NCI-H2029 treated with DMSO at 0.1 percent for 48 hours (cell line): Measurements from ENCODE around the gene FAM47E.
"Not testable (repeated sequence)": the region's sequence is repeated elsewhere in the genome, so short reads cannot be mapped to it uniquely, and the experiment has no call there.

ENCODE experiments used
- DNase-seq: peaks from one replicate; lab custom pipeline; 2025; lab: John Stamatoyannopoulos, UW

The FAM47E gene

GRCh38 chr4:76226418-76226817 lies 25.1 kb upstream of the FAM47E start:
- no peak for DNase-seq

GRCh38 chr4:76232681-76233080 lies 18.8 kb upstream of the FAM47E start:
- DNase-seq, result no peak

- DNase-seq, result no peak
Measured at GRCh38 chr4:76233083-76233482, 18.4 kb upstream of the FAM47E start.

- no peak for DNase-seq
Measured at GRCh38 chr4:76233529-76233928, 18.0 kb upstream of the FAM47E start.

GRCh38 chr4:76233967-76234678 lies 17.4 kb upstream of the FAM47E start:
- no peak for DNase-seq

- no peak for DNase-seq
Measured at GRCh38 chr4:76234679-76235044, 16.9 kb upstream of the FAM47E start.

GRCh38 chr4:76235407-76235806 lies 16.1 kb upstream of the FAM47E start:
- no peak for DNase-seq

- no peak for DNase-seq
Measured at GRCh38 chr4:76235915-76236314, 15.6 kb upstream of the FAM47E start.

GRCh38 chr4:76238236-76238635 lies 13.3 kb upstream of the FAM47E start:
- no peak for DNase-seq

- no peak for DNase-seq
Measured at GRCh38 chr4:76238701-76239100, 12.8 kb upstream of the FAM47E start.

- no peak for DNase-seq
Measured at GRCh38 chr4:76240236-76240635, 11.3 kb upstream of the FAM47E start.

GRCh38 chr4:76243877-76244276 lies 7.6 kb upstream of the FAM47E start:
- DNase-seq, result not testable (repeated sequence)

GRCh38 chr4:76246025-76246424 lies 5.5 kb upstream of the FAM47E start:
- no peak for DNase-seq

- no peak for DNase-seq
Measured at GRCh38 chr4:76246852-76247251, 4.7 kb upstream of the FAM47E start.

GRCh38 chr4:76250962-76251361 lies 559 bp upstream of the FAM47E start:
- no peak for DNase-seq

- DNase-seq, result no peak
Measured at GRCh38 chr4:76252271-76252653, 741 bp downstream of the FAM47E start.

GRCh38 chr4:76253511-76253910 lies 2.0 kb downstream of the FAM47E start:
- no peak for DNase-seq

- DNase-seq, result no peak
Measured at GRCh38 chr4:76256032-76256431, 4.5 kb downstream of the FAM47E start.

GRCh38 chr4:76256968-76257367 lies 5.4 kb downstream of the FAM47E start:
- DNase-seq, result no peak

GRCh38 chr4:76257824-76258223 lies 6.3 kb downstream of the FAM47E start:
- no peak for DNase-seq

GRCh38 chr4:76260571-76260970 lies 9.1 kb downstream of the FAM47E start:
- no peak for DNase-seq

- no peak for DNase-seq
Measured at GRCh38 chr4:76265631-76266218, 14.2 kb downstream of the FAM47E start.

- DNase-seq, result no peak
Measured at GRCh38 chr4:76266627-76267026, 15.1 kb downstream of the FAM47E start.

GRCh38 chr4:76267811-76268210 lies 16.3 kb downstream of the FAM47E start:
- no peak for DNase-seq
